Brain microvascular endothelial cell (primary cell): Measurements from ENCODE around the gene IGFLR1.
"Not testable (repeated sequence)": the region's sequence is repeated elsewhere in the genome, so short reads cannot be mapped to it uniquely, and the experiment has no call there.

Experiments used
- DNase-seq: peaks from one replicate; pipeline ENCODE4 v3.0.0-alpha.2; 2020
- H3K27ac ChIP-seq: fragments of 250-450 bp; sonication (Bioruptor Pico); 2 replicates; pipeline ENCODE4 v1.5.1; 2020; ENCODE audit warnings: mild to moderate bottlenecking, moderate library complexity
- H3K27me3 ChIP-seq: fragments of 250-450 bp; sonication (Bioruptor Pico); replicated peaks from 2 replicates; pipeline ENCODE4 v1.5.1; 2020; ENCODE audit warnings: mild to moderate bottlenecking
- H3K36me3 ChIP-seq: fragments of 250-450 bp; sonication (Bioruptor Pico); replicated peaks from 2 replicates; pipeline ENCODE4 v1.5.1; 2020; ENCODE audit warnings: mild to moderate bottlenecking
- H3K4me3 ChIP-seq: 2 replicates; pipeline ENCODE4 v1.5.1; 2011; ENCODE audit warnings: low read depth, mild to moderate bottlenecking, control low read depth, low read length, moderate library complexity
- in situ Hi-C: cut with HindIII; loops from 2 replicates; pipeline ENCODE4 v1.10.0; 2017; ENCODE audit warnings: low sequenced_read_pairs, low pct_ligation_motif_present
- TF ChIP-seq, protein P1 (sequence below): IDR thresholded peaks from 2 replicates; pipeline ENCODE4 v1.5.1; 2011; ENCODE audit warnings: low read depth, mild to moderate bottlenecking, moderate library complexity, low read length, control low read depth, inconsistent platforms; ENCODE audit errors: missing control alignments

The IGFLR1 gene

GRCh38 chr19:35724560-35724959 lies 17.7 kb downstream of the IGFLR1 start:
- DNase-seq: no peak
- in situ Hi-C loops: no loop called here
- H3K27ac ChIP-seq: no peak overlapping the region
- H3K27me3 ChIP-seq: no peaks in the 10 kb centered on the region
- TF ChIP-seq, protein P1, sequence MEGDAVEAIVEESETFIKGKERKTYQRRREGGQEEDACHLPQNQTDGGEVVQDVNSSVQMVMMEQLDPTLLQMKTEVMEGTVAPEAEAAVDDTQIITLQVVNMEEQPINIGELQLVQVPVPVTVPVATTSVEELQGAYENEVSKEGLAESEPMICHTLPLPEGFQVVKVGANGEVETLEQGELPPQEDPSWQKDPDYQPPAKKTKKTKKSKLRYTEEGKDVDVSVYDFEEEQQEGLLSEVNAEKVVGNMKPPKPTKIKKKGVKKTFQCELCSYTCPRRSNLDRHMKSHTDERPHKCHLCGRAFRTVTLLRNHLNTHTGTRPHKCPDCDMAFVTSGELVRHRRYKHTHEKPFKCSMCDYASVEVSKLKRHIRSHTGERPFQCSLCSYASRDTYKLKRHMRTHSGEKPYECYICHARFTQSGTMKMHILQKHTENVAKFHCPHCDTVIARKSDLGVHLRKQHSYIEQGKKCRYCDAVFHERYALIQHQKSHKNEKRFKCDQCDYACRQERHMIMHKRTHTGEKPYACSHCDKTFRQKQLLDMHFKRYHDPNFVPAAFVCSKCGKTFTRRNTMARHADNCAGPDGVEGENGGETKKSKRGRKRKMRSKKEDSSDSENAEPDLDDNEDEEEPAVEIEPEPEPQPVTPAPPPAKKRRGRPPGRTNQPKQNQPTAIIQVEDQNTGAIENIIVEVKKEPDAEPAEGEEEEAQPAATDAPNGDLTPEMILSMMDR: no peak
- no peak overlapping the region for H3K4me3 ChIP-seq
- H3K36me3 ChIP-seq: peaks cover 80% of the 10 kb centered on the region

- H3K27me3 ChIP-seq, DNase-seq, H3K27ac ChIP-seq, in situ Hi-C loops, H3K4me3 ChIP-seq: not testable (repeated sequence)
- peaks cover 76% of the 10 kb centered on the region for H3K36me3 ChIP-seq
Measured at GRCh38 chr19:35724132-35724531, 18.1 kb downstream of the IGFLR1 start.

DNA sequence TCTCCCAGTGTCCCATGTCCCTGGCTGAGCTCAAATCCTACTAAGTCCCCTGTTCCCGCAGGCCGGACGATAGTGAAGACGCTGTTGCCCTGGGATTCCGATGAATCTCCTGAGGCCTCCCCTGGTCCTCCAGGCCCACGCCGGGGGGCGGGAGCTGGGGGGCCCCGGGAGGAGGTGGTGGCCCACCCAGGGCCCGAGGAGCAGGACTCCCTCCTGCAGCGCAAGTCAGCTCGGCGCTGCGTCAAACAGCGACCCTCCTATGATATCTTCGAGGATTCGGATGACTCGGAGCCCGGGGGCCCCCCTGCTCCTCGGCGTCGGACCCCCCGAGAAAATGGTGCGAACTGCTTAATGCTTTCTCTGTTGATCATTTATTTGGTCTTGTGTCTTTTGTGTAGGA lies 18.6 kb downstream of the IGFLR1 start:
- Histone ChIP-seq H3K36me3 (peaks cover 71% of the 10 kb centered on the region), H3K27me3 (no peaks in the 10 kb centered on the region), H3K4me3 (no peak overlapping the region), H3K27ac (no peak overlapping the region)
- in situ Hi-C loops: no loop called here
- TF ChIP-seq, protein P1: no peak
- no peak for DNase-seq

DNA sequence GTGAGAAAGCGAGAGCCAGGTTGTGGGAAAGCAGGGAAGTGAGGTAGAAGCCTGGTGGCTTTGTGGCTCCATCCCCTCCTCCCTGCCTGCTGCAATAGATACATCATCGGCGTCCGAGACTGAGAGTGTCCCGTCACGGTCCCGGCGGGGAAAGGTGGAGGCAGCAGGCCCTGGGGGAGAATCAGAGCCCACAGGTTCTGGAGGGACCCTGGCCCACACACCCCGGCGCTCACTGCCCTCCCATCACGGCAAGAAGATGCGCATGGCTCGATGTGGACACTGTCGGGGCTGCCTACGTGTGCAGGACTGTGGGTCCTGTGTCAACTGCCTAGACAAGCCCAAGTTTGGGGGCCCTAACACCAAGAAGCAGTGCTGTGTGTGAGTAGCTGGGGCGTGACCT lies 19.4 kb downstream of the IGFLR1 start:
- no peak for DNase-seq
- no peaks in the 10 kb centered on the region for H3K27me3 ChIP-seq
- no peak overlapping the region for H3K27ac ChIP-seq
- in situ Hi-C loops: no loop called here
- H3K36me3 ChIP-seq: peaks cover 63% of the 10 kb centered on the region
- H3K4me3 ChIP-seq: no peak overlapping the region
- TF ChIP-seq, protein P1: no peak

GRCh38 chr19:35722461-35722860 lies 19.8 kb downstream of the IGFLR1 start:
- TF ChIP-seq, protein P1: no peak
- DNase-seq: no peak
- Histone ChIP-seq H3K27ac (no peak overlapping the region), H3K27me3 (no peaks in the 10 kb centered on the region), H3K4me3 (no peak overlapping the region), H3K36me3 (peaks cover 59% of the 10 kb centered on the region)
- in situ Hi-C loops: no loop called here

DNA sequence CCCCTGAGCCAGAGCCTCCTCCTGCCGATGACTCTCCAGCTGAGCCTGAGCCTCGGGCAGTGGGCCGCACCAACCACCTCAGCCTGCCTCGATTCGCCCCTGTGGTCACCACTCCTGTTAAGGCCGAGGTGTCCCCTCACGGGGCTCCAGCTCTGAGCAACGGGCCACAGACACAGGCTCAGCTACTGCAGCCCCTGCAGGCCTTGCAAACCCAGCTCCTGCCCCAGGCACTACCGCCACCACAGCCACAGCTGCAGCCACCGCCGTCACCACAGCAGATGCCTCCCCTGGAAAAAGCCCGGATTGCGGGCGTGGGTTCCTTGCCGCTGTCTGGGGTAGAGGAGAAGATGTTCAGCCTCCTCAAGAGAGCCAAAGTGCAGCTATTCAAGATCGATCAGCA lies 20.9 kb downstream of the IGFLR1 start:
- Histone ChIP-seq H3K27ac (no peak overlapping the region), H3K4me3 (no peak overlapping the region), H3K36me3 (peaks cover 54% of the 10 kb centered on the region), H3K27me3 (no peaks in the 10 kb centered on the region)
- TF ChIP-seq, protein P1: no peak
- in situ Hi-C loops: no loop called here
- DNase-seq: no peak
